Panc1 (cell line): ENCODE measurements around the gene DDX18. TPM values are rescaled to one million over a fixed set of nuclear protein-coding genes. Genes with fewer than 3 reads are reported as not detected.
"Not testable (repeated sequence)": the region's sequence is repeated elsewhere in the genome, so short reads cannot be mapped to it uniquely, and the experiment has no call there.

ENCODE experiments used
- ATAC-seq: fragments of 200-7000 bp; cut with Tn5 transposase; 2 replicates; pipeline ENCODE4 v1.9.1; 2020; ENCODE audit warnings: mild to moderate bottlenecking, moderate library complexity
- BruUV-seq: library from RNA; stranded (reverse); fragments of 400-500 nt; replicated peaks from 2 replicates; lab custom pipeline; 2021; lab: Mats Ljungman, UMichigan
- CTCF ChIA-PET: fragments of 300-600 bp; sonication (Branson Sonifier 250); formaldehyde crosslinking; loops from one replicate; lab custom pipeline; 2022; ENCODE audit warnings: antibody characterized with exemption; lab: Charles Lee
- POLR2A ChIA-PET: fragments of 300-600 bp; sonication (Branson Sonifier 250); formaldehyde crosslinking; loops from one replicate; lab custom pipeline; 2022; ENCODE audit warnings: antibody characterized with exemption; lab: Charles Lee
- DNase-seq: peaks from one replicate; pipeline ENCODE4 v3.0.0-alpha.2; 2010; ENCODE audit warnings: low read depth, low spot score
- H3K27ac ChIP-seq: 2 replicates; pipeline ENCODE4 v1.5.1; 2011; ENCODE audit warnings: mild to moderate bottlenecking, low read length, inconsistent platforms
- H3K27me3 ChIP-seq: fragments of 200-500 bp; sonication (Bioruptor generic); 2 replicates; pipeline ENCODE4 v1.6.0; 2014; ENCODE audit warnings: low read length, inconsistent platforms; ENCODE audit not compliant: control insufficient read depth, insufficient read depth
- H3K36me3 ChIP-seq: fragments of 200-500 bp; sonication (Bioruptor generic); 2 replicates; pipeline ENCODE4 v1.5.1; 2014; ENCODE audit warnings: inconsistent platforms, mild to moderate bottlenecking, low read length, moderate library complexity; ENCODE audit not compliant: control insufficient read depth, insufficient read depth
- H3K4me1 ChIP-seq: 2 replicates; pipeline ENCODE4 v1.5.1; 2011; ENCODE audit warnings: inconsistent platforms, mild to moderate bottlenecking, low read length, moderate library complexity; ENCODE audit not compliant: control insufficient read depth, insufficient read depth
- H3K4me3 ChIP-seq, 2 experiments: 2 replicates each; pipeline ENCODE4 v1.5.1; 2011 to 2012; ENCODE audit warnings: low read depth in 2 of 2, low read length in 2 of 2, mild to moderate bottlenecking in 2 of 2, inconsistent platforms in 1 of 2, moderate library complexity in 1 of 2
- H3K9me3 ChIP-seq: fragments of 200-500 bp; sonication (Bioruptor generic); 2 replicates; pipeline ENCODE4 v1.5.1; 2014; ENCODE audit warnings: low read depth, mild to moderate bottlenecking, inconsistent platforms, low read length, moderate library complexity; ENCODE audit not compliant: control insufficient read depth, insufficient read depth
- POLR2AphosphoS5 ChIP-seq: IDR thresholded peaks from 2 replicates; pipeline ENCODE4 v1.6.1; 2012; ENCODE audit warnings: mild to moderate bottlenecking, low read depth, low read length, moderate library complexity
- SIN3A ChIP-seq: IDR thresholded peaks from 2 replicates; pipeline ENCODE4 v1.6.1; 2012; ENCODE audit warnings: low read depth, mild to moderate bottlenecking, low read length, moderate library complexity, borderline replicate concordance; ENCODE audit not compliant: insufficient read depth
- TCF7L2 ChIP-seq: IDR thresholded peaks from 2 replicates; pipeline ENCODE4 v1.6.1; 2011; ENCODE audit warnings: mild to moderate bottlenecking, low read depth, low read length, inconsistent platforms
- in situ Hi-C: cut with HindIII; loops from 2 replicates; pipeline ENCODE4 v1.10.0; 2016; ENCODE audit warnings: low sequenced_read_pairs, low pct_unique_long_range_greater_than_20kb
- intact Hi-C: fragments of 100-400 bp; cut with micrococcal nuclease; formaldehyde crosslinking; loops from one replicate; pipeline ENCODE4 v1.10.0; 2022; ENCODE audit not compliant: unreplicated experiment
- total RNA-seq: library from RNA; stranded (reverse); gene quantifications from one replicate; pipeline ENCODE4 v1.2.1, GENCODE V29; 2021; ENCODE audit not compliant: unreplicated experiment
- TF ChIP-seq, protein P1 (sequence below), 2 experiments: IDR thresholded peaks; 2 replicates each; pipeline ENCODE4 v1.6.1; 2011 to 2012; ENCODE audit warnings: low read depth in 2 of 2, control low read depth in 1 of 2, low read length in 1 of 2, mild to moderate bottlenecking in 1 of 2, moderate library complexity in 1 of 2; ENCODE audit not compliant: insufficient read depth in 1 of 2
- TF ChIP-seq, protein P2 (sequence below): fragments of 450-650 bp; IDR thresholded peaks from 2 replicates; pipeline ENCODE4 v1.5.1; 2017; ENCODE audit warnings: mild to moderate bottlenecking

Gene DDX18
- total RNA-seq, 1 experiment from 2014 or later, result 82.0 TPM

DNA sequence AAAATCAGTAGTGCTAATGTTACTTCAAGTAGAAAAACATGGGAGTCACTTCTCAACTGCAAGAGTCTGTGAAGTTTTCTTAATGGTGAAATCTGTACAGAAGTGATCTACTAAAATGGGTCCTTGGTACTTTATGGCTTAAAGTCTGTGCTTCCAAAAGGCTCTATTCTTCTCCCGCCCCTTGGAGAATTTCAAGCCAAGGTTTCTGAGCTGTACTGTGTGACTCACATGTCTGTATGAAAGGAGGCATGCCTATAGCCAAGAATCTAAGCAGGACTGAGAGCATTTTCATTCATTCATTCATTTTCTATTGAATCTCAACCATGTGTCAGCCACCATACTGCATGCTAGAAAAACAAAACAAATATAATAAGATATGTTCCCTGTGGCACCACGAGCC, 19.8 kb upstream of the DDX18 start:
- ChIA-PET CTCF (interaction anchor here (0.6 kb wide), 1 partner anchor 9 kb away, joined by 3 read pairs; no protein-coding TSS in a partner anchor), POLR2A (no interaction called here)
- H3K27me3 ChIP-seq, result no peaks in the 10 kb centered on the region
- H3K27ac ChIP-seq, result no peak overlapping the region
- in situ Hi-C loops (no loop called here), intact Hi-C loops (no loop called here)
- H3K4me1 ChIP-seq, result no peaks in the 10 kb centered on the region
- ATAC-seq (no peak), DNase-seq (no peak)
- no peak overlapping the region for H3K4me3 ChIP-seq
- no TSS peak for BruUV-seq
- TF ChIP-seq SIN3A (no peak), TCF7L2 (no peak), POLR2AphosphoS5 (no peak)
- TF ChIP-seq, protein P1, sequence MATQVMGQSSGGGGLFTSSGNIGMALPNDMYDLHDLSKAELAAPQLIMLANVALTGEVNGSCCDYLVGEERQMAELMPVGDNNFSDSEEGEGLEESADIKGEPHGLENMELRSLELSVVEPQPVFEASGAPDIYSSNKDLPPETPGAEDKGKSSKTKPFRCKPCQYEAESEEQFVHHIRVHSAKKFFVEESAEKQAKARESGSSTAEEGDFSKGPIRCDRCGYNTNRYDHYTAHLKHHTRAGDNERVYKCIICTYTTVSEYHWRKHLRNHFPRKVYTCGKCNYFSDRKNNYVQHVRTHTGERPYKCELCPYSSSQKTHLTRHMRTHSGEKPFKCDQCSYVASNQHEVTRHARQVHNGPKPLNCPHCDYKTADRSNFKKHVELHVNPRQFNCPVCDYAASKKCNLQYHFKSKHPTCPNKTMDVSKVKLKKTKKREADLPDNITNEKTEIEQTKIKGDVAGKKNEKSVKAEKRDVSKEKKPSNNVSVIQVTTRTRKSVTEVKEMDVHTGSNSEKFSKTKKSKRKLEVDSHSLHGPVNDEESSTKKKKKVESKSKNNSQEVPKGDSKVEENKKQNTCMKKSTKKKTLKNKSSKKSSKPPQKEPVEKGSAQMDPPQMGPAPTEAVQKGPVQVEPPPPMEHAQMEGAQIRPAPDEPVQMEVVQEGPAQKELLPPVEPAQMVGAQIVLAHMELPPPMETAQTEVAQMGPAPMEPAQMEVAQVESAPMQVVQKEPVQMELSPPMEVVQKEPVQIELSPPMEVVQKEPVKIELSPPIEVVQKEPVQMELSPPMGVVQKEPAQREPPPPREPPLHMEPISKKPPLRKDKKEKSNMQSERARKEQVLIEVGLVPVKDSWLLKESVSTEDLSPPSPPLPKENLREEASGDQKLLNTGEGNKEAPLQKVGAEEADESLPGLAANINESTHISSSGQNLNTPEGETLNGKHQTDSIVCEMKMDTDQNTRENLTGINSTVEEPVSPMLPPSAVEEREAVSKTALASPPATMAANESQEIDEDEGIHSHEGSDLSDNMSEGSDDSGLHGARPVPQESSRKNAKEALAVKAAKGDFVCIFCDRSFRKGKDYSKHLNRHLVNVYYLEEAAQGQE (IDR thresholded peaks at IDR 0.05; ENCODE audit: insufficient read depth in 1 of 2, low read depth in 2 of 2, low read length in 1 of 2), result no peak
- TF ChIP-seq, protein P2, sequence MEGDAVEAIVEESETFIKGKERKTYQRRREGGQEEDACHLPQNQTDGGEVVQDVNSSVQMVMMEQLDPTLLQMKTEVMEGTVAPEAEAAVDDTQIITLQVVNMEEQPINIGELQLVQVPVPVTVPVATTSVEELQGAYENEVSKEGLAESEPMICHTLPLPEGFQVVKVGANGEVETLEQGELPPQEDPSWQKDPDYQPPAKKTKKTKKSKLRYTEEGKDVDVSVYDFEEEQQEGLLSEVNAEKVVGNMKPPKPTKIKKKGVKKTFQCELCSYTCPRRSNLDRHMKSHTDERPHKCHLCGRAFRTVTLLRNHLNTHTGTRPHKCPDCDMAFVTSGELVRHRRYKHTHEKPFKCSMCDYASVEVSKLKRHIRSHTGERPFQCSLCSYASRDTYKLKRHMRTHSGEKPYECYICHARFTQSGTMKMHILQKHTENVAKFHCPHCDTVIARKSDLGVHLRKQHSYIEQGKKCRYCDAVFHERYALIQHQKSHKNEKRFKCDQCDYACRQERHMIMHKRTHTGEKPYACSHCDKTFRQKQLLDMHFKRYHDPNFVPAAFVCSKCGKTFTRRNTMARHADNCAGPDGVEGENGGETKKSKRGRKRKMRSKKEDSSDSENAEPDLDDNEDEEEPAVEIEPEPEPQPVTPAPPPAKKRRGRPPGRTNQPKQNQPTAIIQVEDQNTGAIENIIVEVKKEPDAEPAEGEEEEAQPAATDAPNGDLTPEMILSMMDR, result no peak
- no peaks in the 10 kb centered on the region for H3K36me3 ChIP-seq
- no peaks in the 10 kb centered on the region for H3K9me3 ChIP-seq

DNA sequence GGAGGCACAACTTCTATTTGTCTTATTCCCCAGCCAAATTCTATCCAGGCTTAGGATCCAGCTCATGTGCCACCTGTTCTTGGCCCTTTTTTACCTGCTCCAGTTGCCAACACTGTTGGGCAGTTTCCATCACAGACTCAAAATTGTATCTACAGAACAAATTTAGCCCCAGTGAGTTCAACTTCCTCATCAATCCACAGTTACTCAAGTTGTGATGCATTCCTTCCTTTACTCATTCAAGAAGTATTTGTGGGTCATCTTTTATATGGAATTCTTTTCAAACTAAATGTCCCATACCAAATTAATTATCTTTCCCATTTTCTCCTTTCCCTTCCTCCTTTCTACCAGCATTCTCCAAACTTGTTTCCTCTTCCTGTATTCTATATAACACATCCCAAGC, 12.7 kb upstream of the DDX18 start:
- no peak overlapping the region for H3K4me3 ChIP-seq
- ChIA-PET CTCF (no interaction called here), POLR2A (no interaction called here)
- no peak for DNase-seq
- TF ChIP-seq, protein P1 (IDR thresholded peaks at IDR 0.05; ENCODE audit: insufficient read depth in 1 of 2, low read depth in 2 of 2, low read length in 1 of 2), result no peak
- TF ChIP-seq, protein P2, result no peak
- TF ChIP-seq TCF7L2, result no peak
- no peak for TF ChIP-seq POLR2AphosphoS5
- no peak for TF ChIP-seq SIN3A
- ATAC-seq, result no peak
- no peaks in the 10 kb centered on the region for H3K4me1 ChIP-seq
- intact Hi-C loops (no loop called here), in situ Hi-C loops (no loop called here)
- no peaks in the 10 kb centered on the region for H3K36me3 ChIP-seq
- no peaks in the 10 kb centered on the region for H3K9me3 ChIP-seq
- BruUV-seq, result no TSS peak
- peaks cover 8% of the 10 kb centered on the region; the same call in 1 of the 2 replicates for H3K27me3 ChIP-seq
- no peak overlapping the region for H3K27ac ChIP-seq

DNA sequence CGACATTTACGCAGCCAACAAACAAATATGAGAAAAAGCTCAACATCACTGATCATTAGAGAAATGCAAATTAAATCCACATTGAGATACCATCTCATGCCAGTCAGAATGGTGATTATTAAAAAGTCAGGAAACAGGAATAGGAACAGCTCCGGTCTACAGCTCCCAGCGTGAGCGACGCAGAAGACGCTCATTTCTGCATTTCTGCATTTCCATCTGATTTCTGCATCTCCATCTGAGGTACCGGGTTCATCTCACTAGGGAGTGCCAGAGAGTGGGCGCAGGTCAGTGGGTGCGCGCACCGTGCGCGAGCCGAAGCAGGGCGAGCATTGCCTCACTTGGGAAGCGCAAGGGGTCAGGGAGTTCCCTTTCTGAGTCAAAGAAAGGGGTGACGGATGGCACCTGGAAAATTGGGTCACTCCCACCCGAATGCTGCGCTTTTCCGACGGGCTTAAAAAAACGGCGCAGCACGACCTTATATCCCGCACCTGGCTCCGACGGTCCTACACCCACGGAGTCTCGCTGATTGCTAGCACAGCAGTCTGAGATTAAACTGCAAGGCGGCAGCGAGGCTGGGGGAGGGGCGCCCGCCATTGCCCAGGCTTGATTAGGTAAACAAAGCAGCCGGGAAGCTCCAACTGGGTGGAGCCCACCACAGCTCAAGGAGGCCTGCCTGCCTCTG, 10.7 kb upstream of the DDX18 start:
- DNase-seq, intact Hi-C loops, H3K4me1 ChIP-seq, H3K4me3 ChIP-seq, H3K36me3 ChIP-seq, H3K27ac ChIP-seq, ATAC-seq, H3K9me3 ChIP-seq, CTCF ChIA-PET, BruUV-seq, in situ Hi-C loops, H3K27me3 ChIP-seq, POLR2A ChIA-PET: not testable (repeated sequence)
